Pancreas (tissue), 10 donors: ENCODE results near the gene PCNX1. TPM values are rescaled to one million over a fixed set of nuclear protein-coding genes. Genes with fewer than 3 reads are reported as not detected.

Experiments used
- ATAC-seq, 4 donors: fragments of 200-7000 bp; cut with Tn5 transposase; one replicate each; pipeline versions ENCODE4 v1.8.0 to v1.9.1; 2020; ENCODE audit warnings: mild to moderate bottlenecking in 4 of 4, moderate library complexity in 4 of 4
- DNase-seq, 6 donors: peaks; one replicate each; pipeline ENCODE4 v3.0.0-alpha.2; 2020
- FAIRE-seq: peaks from 2 replicates; lab custom pipeline; 2012; peaks lifted over from hg19 to GRCh38; lab: Jason Lieb, UNC
- H3K27ac ChIP-seq, 4 donors: fragments of 200-600 bp; sonication (generic); 1 replicate in 3 of 4; 2 replicates in 1 of 4; pipeline versions ENCODE4 v1.5.0 to v1.8.0; 2020
- H3K27me3 ChIP-seq, 4 donors: fragments of 200-600 bp; one replicate each; pipeline ENCODE4 v1.8.0; 2021
- H3K36me3 ChIP-seq, 3 donors: fragments of 200-600 bp; sonication (generic) in 1 of 3; one replicate each; pipeline versions ENCODE4 v1.5.0 to v1.8.0; 2020 to 2021
- H3K4me1 ChIP-seq, 3 donors: fragments of 200-600 bp; one replicate each; pipeline ENCODE4 v1.8.0; 2021
- H3K4me3 ChIP-seq, 4 donors: fragments of 200-600 bp; sonication (generic) in 2 of 4; one replicate each; pipeline versions ENCODE4 v1.5.0 to v1.8.0; 2020 to 2021
- H3K9me3 ChIP-seq, 4 donors: fragments of 200-600 bp; one replicate each; pipeline ENCODE4 v1.8.0; 2021
- WGBS, 2 donors: extraction: QIAGEN DNeasy Blood & Tissue Kit; methylation state at CpG; one replicate each; pipeline ENCODE4 v1.1.7; 2013; 5-methylcytosine and 5-hydroxymethylcytosine counted together
- intact Hi-C, 3 donors: fragments of 100-400 bp; cut with DNase I; formaldehyde crosslinking; loops; one replicate each; pipeline versions ENCODE4 v1.11.1 to v1.14.2; 2022
- polyA plus RNA-seq, 2 donors: library from polyadenylated mRNA; stranded (reverse); fragments of 200-250 nt; gene quantifications; one replicate each; pipeline ENCODE4 v1.2.3, GENCODE V29; 2013
- total RNA-seq, 6 donors: library from RNA; stranded (reverse); fragmentation: NEBNext Ultra II Directional in 4 of 6; extraction: Animal tissue kit (Norgen Biotek cat#: 25700) in 4 of 6; gene quantifications; one replicate each; pipeline versions ENCODE4 v1.2.1 to v1.2.4, GENCODE V29; 2021 to 2023
- TF ChIP-seq, protein P1 (sequence below), 4 donors: fragments of 200-600 bp; sonication (generic) in 3 of 4; IDR thresholded peaks; one replicate each; pipeline versions ENCODE4 v1.5.0 to v1.8.0; 2021; ENCODE audit warnings: antibody characterized with exemption in 4 of 4
- donor health status: healthy with polysubstance abuse.
- donor health status: DM: no; HTN: no; CAD: no; lungs with moderate emphysema.
- donor health status: DM: no; HTN: no; CAD: no.
- donor health status: control.
- donor health status: control.
- donor health status: Bipolar disorder and iron deficiency.
- donor health status: DM: yes; HTN: yes; CAD: no.
- donor health status: DM: no; HTN: no; CAD: no.
- donor health status: DM: no; HTN: no; CAD: no.
- donor health status: DM: yes; HTN: yes; CAD: no.

PCNX1 gene
- total and polyA plus RNA-seq, 8 donors: 5.0 to 28.7 (median 14.7) TPM

GRCh38 chr14:71076462-71077092, 169.3 kb downstream of the PCNX1 start:
- Histone ChIP-seq H3K4me3 (no peak overlapping the region), H3K27ac (no peak overlapping the region), H3K4me1 (no peaks in the 10 kb centered on the region), H3K9me3 (no peaks in the 10 kb centered on the region), H3K36me3 (peaks cover 0 to 34% (median 3%) of the 10 kb centered on the region in 3 donors), H3K27me3 (no peaks in the 10 kb centered on the region)
- intact Hi-C loops: no loop called here
- DNase-seq (no peak), ATAC-seq (no peak), FAIRE-seq (no peak)
- TF ChIP-seq, protein P1, sequence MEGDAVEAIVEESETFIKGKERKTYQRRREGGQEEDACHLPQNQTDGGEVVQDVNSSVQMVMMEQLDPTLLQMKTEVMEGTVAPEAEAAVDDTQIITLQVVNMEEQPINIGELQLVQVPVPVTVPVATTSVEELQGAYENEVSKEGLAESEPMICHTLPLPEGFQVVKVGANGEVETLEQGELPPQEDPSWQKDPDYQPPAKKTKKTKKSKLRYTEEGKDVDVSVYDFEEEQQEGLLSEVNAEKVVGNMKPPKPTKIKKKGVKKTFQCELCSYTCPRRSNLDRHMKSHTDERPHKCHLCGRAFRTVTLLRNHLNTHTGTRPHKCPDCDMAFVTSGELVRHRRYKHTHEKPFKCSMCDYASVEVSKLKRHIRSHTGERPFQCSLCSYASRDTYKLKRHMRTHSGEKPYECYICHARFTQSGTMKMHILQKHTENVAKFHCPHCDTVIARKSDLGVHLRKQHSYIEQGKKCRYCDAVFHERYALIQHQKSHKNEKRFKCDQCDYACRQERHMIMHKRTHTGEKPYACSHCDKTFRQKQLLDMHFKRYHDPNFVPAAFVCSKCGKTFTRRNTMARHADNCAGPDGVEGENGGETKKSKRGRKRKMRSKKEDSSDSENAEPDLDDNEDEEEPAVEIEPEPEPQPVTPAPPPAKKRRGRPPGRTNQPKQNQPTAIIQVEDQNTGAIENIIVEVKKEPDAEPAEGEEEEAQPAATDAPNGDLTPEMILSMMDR (IDR thresholded peaks at IDR 0.05): no peak
- WGBS, 2 donors: 94 to 100% methylated on average over 1 of the region's 1 CpG

GRCh38 chr14:71078500-71078899, 171.2 kb downstream of the PCNX1 start:
- intact Hi-C loops: no loop called here
- FAIRE-seq (no peak), DNase-seq (no peak), ATAC-seq (no peak)
- TF ChIP-seq, protein P1 (IDR thresholded peaks at IDR 0.05): no peak
- H3K4me3 ChIP-seq: no peak overlapping the region
- WGBS, 2 donors: 94 to 95% methylated on average over 2 of the region's 2 CpGs
- no peaks in the 10 kb centered on the region for H3K4me1 ChIP-seq
- H3K36me3 ChIP-seq: peaks cover 0 to 34% (median 3%) of the 10 kb centered on the region in 3 donors
- no peaks in the 10 kb centered on the region for H3K27me3 ChIP-seq
- H3K27ac ChIP-seq: no peak overlapping the region
- no peaks in the 10 kb centered on the region for H3K9me3 ChIP-seq

- TF ChIP-seq, protein P1 (IDR thresholded peaks at IDR 0.05): no peak
- DNase-seq: no peak
- Histone ChIP-seq H3K4me1 (no peaks in the 10 kb centered on the region), H3K9me3 (no peaks in the 10 kb centered on the region), H3K36me3 (peaks cover 0 to 14% (median 4%) of the 10 kb centered on the region in 3 donors), H3K27ac (no peak overlapping the region), H3K4me3 (no peak overlapping the region), H3K27me3 (no peaks in the 10 kb centered on the region)
- 90 to 94% methylated on average over 7 of the region's 7 CpGs for WGBS, 2 donors
- intact Hi-C loops: no loop called here
- no peak for FAIRE-seq
- ATAC-seq: peak in 1 of 4 donors; percentile 37
Observed at GRCh38 chr14:71086567-71086966, 179.3 kb downstream of the PCNX1 start.

DNA sequence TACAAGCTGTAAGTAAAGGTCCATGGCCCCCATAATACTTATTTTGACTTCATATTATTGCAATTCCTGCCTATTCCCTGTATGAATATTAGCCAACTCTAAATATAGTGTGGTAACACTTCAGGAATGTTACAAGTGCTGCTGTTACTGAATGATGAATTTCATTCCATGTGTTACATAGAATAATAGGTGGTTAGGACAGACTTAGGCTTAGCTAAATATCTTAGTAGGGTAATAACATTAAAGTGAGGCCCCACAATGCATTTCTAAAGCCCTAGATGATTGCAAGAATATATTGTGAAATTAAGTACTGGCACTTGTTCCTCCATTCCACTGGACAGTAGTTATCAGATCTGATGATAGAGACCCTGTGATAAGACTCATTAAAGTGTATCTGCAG, 182.7 kb downstream of the PCNX1 start:
- H3K27me3 ChIP-seq: no peaks in the 10 kb centered on the region
- DNase-seq (no peak), FAIRE-seq (no peak), ATAC-seq (no peak)
- no peaks in the 10 kb centered on the region for H3K9me3 ChIP-seq
- TF ChIP-seq, protein P1 (IDR thresholded peaks at IDR 0.05): no peak
- no peak overlapping the region for H3K4me3 ChIP-seq
- peaks cover 0 to 19% (median 4%) of the 10 kb centered on the region in 3 donors for H3K36me3 ChIP-seq
- no peaks in the 10 kb centered on the region for H3K4me1 ChIP-seq
- intact Hi-C loops: no loop called here
- no peak overlapping the region for H3K27ac ChIP-seq

DNA sequence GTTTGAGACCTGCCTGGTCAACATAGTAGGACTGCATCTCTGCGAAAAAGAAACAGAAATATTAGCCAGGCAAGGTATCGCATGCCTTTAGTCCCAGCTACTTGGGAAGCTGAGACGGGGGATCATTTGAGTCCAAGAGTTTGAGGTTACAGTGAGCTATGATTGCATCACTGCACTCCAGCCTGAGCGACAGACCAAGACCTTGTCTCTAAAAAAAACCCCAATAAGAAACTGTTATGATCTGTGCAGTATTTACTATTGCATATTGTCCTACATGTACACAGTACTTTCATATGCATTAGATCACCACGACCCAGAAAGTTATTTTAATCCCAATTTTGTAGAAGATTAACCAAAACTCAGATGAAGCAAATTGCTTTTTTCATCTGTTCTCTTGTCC, 187.5 kb downstream of the PCNX1 start:
- ATAC-seq (no peak), DNase-seq (no peak), FAIRE-seq (no peak)
- Histone ChIP-seq H3K9me3 (no peaks in the 10 kb centered on the region), H3K36me3 (peaks cover 0 to 9% (median 4%) of the 10 kb centered on the region in 3 donors), H3K27ac (no peak overlapping the region), H3K27me3 (no peaks in the 10 kb centered on the region), H3K4me1 (no peaks in the 10 kb centered on the region), H3K4me3 (no peak overlapping the region)
- TF ChIP-seq, protein P1 (IDR thresholded peaks at IDR 0.05): no peak
- intact Hi-C loops: no loop called here
- WGBS, 2 donors: 91% methylated on average over 5 of the region's 5 CpGs
